GM04503 (cell line): ENCODE results near the gene NR2F2.

Source experiments
- DNase-seq: peaks from one replicate; pipeline ENCODE4 v3.0.0-alpha.2; 2012; ENCODE audit warnings: low read depth

NR2F2 gene

GRCh38 chr15:96320107-96320506 is 10.4 kb upstream of the NR2F2 start:
- DNase-seq, result no peak

GRCh38 chr15:96320703-96321638 is 9.5 kb upstream of the NR2F2 start:
- DNase-seq, result no peak

- DNase-seq, result no peak
Measured at GRCh38 chr15:96321639-96322535, 8.6 kb upstream of the NR2F2 start.

DNA sequence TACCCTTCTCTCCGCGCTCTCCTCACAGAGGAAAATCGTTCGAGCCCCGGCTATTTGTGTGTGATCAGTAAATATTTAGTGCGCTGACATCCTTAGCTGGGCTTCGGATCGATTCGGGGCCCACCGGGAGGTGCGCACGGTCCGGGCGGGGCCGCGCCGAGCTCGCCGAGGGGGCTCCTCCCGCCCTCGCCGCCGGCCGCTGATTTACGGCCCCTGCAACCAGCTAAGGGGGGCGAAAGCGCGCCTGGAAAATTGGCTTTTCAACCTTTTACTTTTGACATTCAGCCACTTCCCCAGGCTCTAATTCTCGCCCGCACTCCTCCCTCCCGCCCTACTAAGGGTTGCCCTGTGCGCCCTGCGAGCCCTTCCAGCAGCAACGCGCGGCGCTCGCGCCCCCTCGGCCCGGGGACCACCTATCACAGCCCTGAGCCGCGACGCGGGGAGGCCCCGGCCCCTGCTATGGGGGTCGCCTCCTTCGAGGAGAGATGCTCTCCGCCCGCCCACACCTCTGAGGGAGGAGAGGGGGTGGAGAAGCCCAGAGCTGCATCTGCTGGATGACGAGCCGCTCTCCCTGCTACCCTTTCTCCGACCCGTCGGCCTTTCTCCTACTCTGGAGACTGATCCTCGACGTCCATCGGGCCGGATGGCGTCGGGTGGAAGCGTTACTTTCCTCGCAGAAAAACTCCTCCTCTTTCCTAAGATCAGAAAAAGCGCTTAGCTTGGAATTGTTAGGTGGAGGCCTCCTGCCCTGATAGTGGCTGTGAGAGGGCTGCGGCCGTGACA is 7.8 kb upstream of the NR2F2 start:
- DNase-seq, result no peak

GRCh38 chr15:96323319-96324145 is 7.0 kb upstream of the NR2F2 start:
- no peak for DNase-seq

DNA sequence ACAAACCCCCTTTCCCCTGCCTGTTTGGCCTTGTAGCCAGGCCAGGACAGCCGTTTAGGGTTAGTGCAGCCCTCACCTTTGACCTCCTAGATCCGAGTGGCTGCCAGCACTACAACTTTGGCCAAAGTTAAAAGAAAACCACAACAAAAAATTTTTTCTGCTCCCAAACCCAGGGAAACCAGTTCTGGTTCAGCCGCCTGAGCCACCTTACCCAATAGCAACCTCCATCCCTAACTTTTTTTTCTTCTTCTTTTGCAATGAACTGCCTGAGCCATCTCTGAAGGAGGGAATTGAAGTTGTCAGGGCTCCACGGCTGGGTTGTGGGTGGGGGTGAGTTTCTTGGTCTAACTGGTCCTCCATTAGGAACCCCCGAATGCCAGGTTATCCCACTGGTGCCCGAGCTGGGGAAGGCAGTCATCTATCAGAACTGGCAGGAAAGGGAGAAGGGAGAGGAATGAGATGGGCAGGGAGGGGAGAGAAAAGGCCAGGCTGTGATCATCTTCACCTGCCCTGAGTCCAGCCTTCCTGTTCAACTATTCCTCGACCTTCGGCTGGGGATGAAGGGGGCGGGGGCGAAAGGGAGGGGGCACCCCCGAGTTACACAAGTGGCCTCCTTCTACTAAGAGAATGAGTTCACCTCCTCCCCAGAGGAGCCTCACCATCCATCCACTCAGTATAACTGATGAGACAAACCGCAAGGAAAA is 6.2 kb upstream of the NR2F2 start:
- DNase-seq, result no peak

- no peak for DNase-seq
Measured at GRCh38 chr15:96324940-96325540, 5.5 kb upstream of the NR2F2 start.

DNA sequence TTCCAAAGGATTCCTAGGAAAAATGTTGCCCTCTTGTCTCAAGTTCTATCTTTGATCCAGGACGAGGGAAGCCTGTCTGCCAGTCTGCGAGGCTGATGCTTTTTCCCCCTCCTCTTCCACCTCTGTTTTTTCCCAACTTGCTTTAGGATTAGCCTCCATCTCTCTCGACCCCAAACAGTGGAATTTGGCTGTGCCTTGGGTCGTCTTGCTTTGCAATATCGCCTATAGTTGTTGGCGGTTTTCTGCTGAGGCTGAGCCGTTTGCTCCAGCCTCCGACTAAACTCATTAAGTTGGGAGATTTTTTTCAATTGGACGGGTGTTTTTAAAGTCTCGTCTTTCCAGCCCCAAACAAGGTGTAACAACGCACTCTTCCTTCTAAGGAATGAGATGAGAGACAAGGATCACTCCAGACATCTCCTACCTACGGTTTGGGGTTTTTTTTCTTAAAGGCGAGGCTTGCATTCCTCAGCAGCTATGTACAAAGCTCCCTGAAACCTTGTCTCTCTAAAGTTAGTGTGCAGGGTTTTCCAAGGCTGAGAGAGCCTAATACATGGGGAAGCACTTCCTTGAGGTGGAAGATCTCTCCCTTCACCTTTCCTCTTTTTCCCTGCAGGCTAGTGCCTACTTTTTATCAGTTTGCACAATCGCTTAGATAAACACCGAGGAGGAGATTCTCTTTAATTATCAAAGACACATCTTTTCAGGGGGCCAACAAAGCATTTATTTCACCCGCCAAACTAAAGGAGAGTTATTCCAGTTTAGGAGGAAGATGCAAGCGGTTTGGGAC is 4.8 kb upstream of the NR2F2 start:
- DNase-seq, result no peak

DNA sequence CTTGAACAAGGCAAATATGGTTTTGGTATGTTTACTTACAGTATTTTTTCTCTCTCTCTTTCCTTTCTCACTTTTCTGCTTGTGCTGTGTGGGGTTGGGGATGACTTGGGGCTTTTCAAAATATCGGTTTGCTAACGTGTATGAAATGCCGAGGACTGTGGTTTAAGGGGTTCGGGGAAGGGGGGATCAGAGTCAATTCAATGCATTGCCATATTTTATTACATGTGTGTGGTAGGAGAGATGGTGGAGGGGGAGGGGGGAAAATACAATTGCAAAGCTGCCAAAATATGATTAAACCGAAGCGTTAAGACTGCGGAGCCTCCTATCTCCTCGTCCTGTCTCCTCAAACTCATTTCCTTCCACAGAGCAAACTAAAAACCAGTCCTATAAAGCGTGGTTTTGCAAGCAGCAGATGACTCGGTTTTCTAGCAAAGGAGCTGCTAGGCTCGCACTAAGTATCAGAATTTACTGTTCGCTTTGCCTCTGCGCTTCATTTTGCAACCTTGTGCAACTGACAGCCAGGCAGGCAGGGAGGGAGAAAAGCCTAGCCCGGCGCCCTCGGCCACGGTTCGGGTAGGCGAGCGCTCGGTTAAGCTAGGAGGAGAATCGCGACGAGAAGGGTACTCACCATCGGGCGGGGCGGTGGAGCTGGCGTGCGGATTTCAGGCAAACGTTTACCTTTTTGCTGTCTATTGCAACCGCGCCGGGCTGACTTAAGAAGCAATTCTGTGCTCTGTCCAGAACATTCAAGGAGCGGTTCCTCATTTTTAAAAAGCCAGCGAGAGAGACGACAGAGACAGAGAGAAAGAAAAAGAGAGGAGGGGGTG is 4.0 kb upstream of the NR2F2 start:
- DNase-seq, result no peak

DNA sequence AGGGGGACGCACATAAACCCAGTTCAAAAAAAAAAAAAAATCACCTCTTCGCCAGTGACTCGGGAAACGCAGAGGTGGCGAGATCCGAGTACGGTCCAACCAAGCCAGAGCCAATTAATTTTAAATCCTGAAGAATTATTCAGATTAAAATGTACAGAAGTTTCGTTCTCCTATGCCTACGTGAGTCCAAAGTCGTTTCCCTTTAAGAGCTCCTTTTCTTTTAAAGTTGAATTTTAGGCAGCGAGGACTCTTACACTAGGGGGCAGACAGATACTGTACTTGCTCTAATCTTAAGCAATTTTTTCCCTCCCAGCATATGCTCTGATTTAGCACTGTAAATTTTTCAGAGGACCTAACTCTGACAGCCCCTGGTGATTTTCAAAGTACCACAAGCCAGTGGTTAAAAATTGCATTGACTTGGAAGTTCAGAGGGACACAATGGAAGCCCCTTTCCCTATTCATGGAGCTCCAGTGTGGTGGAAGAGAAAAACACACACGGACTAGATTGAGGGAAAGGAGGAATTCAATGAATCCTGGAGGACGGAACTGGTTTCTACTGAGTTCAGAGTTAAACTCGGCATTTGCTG is 3.3 kb upstream of the NR2F2 start:
- no peak for DNase-seq

DNA sequence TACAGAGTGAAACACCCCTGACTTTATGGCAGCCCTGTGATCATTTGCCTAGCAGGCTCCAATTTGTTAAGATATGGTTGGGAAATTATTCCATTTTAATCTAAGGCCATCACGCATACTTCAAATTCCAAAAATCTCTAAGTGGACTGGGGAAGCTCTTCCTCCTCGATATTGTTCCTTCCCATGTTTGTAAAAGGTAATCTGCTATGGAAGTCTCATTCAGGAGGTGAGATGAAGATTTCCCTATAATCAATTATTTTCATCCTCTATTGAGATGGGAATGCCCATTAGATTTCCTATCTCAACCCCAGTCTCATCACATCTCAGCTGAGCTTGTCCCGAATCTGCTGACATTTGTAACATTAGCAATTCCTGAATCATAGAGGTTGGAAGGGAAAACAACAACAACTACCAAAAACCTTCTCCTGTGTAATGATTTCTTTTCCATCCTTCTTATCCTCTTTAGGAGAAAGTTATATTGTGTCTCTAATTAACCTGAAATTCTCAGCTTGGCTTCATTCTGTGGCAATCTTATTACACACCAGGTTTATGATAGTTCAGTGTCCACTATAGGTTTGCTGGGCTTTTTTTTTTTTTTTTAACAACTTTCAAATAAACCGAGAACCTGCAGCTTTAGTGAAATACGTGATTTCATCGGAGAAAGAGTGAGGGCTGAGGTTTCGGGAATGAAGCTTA is 2.2 kb upstream of the NR2F2 start:
- DNase-seq, result no peak

GRCh38 chr15:96328877-96329195 is 1.7 kb upstream of the NR2F2 start:
- DNase-seq, result no peak

- no peak for DNase-seq
Measured at GRCh38 chr15:96329403-96329981, 1.0 kb upstream of the NR2F2 start.

DNA sequence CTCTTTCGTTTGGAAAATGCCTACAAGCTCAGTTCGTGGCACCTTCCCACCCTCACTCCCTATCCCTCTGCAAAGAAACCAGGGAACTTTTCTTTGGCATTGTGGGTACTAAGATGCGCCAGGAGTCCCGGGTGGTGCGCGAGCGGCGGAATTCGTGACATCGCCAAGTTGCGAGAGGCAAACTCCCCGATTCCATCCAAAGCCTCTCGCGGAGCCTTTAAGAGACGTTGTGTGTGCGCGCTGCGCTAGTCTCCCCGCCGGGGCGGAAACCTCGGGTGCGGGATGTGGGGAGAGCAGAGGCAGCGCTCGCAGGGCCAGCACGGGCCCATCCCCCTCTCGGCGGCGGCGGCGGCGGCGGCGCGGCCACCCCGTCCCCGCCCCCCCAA is 443 bp upstream of the NR2F2 start:
- DNase-seq, result no peak

GRCh38 chr15:96331144-96331944 is 844 bp downstream of the NR2F2 start:
- no peak for DNase-seq

DNA sequence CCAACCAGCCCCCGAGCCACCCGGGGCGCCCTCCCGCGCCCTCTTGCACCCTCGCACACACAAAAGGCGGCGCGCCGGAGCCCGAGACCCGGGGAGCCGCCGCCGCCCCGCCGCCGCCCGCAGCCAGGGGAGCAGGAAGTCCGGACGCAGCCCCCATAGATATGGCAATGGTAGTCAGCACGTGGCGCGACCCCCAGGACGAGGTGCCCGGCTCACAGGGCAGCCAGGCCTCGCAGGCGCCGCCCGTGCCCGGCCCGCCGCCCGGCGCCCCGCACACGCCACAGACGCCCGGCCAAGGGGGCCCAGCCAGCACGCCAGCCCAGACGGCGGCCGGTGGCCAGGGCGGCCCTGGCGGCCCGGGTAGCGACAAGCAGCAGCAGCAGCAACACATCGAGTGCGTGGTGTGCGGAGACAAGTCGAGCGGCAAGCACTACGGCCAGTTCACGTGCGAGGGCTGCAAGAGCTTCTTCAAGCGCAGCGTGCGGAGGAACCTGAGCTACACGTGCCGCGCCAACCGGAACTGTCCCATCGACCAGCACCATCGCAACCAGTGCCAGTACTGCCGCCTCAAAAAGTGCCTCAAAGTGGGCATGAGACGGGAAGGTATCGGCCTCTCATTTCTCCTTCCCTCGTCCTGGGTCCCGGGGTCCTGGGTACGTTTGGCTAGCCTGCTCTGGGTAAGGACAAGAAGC is 1.6 kb downstream of the NR2F2 start:
- no peak for DNase-seq
